Peyer's patch (tissue), 4 donors: ENCODE data around the gene CHSY1.

ENCODE experiments used
- CTCF ChIP-seq, 6 experiments: fragments of 450-650 bp in 4 of 6; fragments of 200-600 bp in 2 of 6; sonication (generic) in 1 of 6; IDR thresholded peaks; one replicate each; pipeline ENCODE4 v1.5.1; 2017 to 2019; ENCODE audit warnings: antibody characterized with exemption in 6 of 6, mild to moderate bottlenecking in 3 of 6, moderate library complexity in 1 of 6
- POLR2A ChIP-seq, 2 donors: fragments of 450-650 bp; IDR thresholded peaks; one replicate each; pipeline ENCODE4 v1.5.1; 2017; ENCODE audit warnings: antibody characterized with exemption in 2 of 2, mild to moderate bottlenecking in 2 of 2, moderate library complexity in 2 of 2

GRCh38 chr15:101149864-101150722 is 101.8 kb downstream of the CHSY1 start:
- TF ChIP-seq CTCF (IDR thresholded peaks at IDR 0.05) (no peak), POLR2A (IDR thresholded peaks at IDR 0.05) (no peak)
